Activated CD4-positive, CD25-positive, alpha-beta regulatory T cell treated with anti-CD3 and anti-CD28 coated beads, Interleukin-2, amount 50 U/mL, for 24 hours (primary cell): ENCODE data around the gene ATRN.
A peak's percentile ranks its signal among the peaks of the same experiment; 100 is the strongest.
"Not testable (repeated sequence)": the region's sequence is repeated elsewhere in the genome, so short reads cannot be mapped to it uniquely, and the experiment has no call there.

ENCODE experiments used
- ATAC-seq, 2 donors: fragments of 150-1000 bp; cut with Tn5 transposase; one replicate each; pipeline ENCODE4 v1.10.0; 2021; ENCODE audit warnings: mild to moderate bottlenecking in 1 of 2, moderate library complexity in 1 of 2

The ATRN gene

DNA sequence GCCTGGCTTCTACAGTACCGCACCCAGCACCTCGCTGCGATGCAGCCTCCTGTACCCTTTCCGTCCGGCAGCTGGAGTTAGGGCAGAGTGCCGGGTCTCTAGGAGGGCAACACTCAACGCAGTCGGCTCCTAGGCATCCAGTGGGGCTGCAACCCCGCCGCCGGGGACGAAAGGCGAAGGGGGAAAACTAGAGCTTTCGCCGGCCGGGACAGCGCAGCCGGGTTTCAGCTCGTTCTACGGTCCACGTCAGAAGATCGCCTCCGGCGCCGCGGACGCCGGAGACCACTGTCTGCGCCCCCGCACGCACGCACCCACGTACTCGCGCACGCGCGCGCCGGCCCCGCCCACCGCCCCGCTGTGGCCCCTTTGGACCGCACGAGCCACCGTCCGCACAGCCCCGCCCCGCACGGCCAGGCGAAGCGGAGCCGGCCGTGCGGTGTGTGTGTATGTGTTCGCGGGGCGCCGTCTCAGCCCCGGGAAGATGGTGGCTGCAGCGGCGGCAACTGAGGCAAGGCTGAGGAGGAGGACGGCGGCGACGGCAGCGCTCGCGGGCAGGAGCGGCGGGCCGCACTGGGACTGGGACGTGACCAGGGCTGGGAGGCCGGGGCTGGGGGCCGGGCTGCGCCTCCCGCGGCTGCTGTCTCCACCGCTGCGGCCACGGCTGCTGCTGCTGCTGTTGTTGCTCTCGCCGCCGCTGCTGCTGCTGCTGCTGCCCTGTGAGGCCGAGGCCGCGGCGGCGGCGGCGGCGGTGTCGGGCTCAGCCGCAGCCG is at the start of gene ATRN:
TSS of gene ATRN (plus strand) at position 392 of the 770 bp plus-strand sequence. CDS start at position 482, 90 bp downstream.
- ATAC-seq, result peak; percentile 89 to 92

DNA sequence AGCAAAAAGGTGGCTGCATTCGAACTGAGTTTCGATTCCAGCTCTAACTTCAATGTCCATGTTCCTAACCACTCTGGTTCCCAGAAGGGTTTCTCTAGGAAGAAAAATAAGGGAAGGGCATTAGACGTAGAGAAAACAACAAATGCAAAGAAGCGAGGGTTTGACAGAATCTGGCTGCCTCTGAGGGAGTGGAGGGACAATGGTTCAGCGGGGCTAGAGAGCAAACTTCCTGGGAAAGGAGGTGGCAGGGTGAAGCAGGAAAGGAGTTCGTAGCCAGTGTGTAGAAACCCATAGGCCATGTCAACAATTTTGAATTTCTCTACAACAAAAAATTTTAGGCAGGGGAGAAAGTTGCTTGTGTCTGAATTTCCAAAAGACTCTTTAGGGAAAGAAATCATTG is 48.8 kb upstream of the ATRN start:
- ATAC-seq, result no peak

DNA sequence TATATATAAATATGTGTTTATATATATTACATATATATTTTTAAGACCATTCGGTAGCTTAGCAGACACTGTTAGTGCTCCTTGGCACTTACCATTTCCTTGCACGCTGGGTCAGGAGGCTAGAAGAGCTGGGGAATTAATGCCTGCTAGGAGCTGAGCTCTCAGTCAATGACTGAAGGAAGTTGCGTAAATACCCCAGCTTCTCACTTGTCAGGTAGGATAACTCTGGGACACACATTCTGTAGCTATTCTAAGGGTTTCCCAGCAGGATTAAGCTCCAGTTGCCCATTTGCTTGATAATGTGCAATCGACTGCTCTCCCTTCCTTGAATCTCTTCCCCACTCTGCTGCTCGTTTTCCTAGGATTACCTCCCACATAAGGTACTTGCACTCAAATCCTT is 47.7 kb upstream of the ATRN start:
- no peak for ATAC-seq

DNA sequence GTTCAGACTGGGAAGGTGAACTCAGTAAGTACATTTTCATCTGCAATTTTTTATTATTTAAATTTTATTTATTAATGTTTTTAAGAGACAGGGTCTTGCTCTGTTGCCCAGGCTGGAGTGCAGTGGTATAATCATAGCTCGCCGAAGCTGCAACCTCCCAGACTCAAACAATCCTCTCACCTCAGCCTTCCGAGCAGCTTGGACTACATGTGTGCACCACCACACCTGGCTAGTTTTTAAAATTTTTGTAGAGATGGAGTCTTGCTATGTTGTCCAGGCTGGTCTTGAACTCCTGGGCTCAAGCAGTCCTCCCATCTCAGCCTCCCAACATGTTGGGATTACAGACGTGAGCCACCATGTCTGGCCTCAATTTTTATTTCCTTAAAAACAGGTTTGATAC is 44.1 kb upstream of the ATRN start:
- ATAC-seq, result not testable (repeated sequence)

DNA sequence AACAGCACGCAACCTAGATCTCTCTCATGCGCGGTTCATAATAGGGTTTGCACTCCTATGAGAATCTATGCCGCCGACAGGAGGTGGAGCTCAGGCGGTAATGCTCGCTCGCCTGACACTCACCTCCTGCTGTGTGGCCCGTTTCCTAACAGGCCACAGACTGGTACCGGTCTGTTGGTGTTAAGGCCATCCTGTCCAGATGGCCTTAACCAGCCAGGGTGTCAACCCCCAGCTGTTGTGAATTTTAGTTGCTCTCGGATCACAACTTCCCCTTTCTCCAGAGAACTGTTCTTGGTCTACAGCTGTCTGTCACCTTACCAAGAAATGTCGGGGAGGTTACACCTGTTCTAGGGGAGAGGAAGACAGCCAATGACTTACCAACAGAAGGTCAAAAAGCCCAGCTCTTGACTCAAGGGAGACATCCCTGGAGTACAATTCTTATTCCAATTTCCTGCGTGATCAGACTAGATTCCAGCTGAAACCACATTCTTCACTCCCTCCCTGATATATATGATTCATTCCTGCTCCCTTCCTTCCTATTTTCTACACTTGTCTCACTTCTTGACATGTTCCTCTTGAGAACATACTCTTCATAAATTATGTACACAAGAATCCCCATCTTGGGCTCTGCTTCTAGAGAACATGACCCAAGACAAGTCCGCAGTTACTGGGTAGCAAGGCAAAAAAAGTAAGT is 40.3 kb upstream of the ATRN start:
- no peak for ATAC-seq

DNA sequence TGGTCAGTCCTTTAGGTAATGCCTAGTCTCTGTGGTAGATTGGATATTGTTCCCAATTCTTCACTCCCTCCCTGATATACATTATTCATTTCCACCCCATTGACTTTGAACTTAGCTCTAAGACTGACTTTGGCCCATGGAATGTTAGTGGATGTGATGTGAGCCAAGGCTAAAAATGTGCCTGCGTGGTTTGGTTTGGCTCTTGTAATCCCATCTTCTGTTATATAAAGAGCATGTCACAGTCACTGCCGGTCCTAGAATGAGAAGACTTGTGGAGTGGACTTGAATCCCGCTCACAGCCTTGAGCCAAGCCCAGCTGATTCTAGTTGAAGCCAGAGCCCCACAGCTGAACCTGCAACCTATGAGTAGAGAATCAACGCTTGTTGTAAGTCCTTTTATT is 39.7 kb upstream of the ATRN start:
- ATAC-seq, result no peak

DNA sequence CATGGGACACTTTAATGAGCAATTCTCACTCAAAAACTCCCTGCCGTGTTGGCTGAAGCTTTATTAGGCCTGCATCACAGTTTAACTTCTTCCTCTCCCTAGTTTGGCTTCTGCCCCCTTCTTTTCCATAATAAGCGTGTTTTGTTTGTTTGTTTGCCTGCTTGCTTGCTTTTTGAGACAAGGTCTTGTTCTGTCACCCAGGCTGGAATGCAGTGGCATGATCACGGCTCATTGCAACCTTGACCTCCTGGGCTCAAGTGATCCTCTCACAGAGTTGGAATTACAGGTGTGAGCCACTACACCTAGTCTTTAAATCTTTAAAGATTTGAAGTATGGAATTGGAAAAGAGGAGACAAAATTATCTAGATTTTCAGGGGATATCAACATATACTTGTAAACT is 38.0 kb upstream of the ATRN start:
- ATAC-seq, result no peak

DNA sequence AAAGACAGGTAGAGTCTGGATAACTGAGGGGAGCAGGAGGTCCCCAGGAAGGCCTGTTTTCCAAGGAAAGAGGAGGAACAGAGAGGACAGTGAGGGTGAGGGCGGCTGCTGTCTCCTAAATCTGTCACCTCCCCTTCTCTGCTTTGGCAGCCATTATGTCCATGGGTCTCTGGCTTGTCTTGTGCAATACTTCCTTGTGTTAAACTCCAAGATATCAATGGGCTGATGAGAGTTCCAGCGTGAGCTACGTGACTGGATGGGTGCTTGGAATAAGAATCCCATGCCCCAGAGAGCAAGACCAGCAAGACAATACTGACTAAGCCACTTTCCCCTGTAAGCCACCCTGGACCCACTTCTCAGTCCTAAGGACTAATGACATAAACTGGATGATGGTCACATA is 37.1 kb upstream of the ATRN start:
- no peak for ATAC-seq

DNA sequence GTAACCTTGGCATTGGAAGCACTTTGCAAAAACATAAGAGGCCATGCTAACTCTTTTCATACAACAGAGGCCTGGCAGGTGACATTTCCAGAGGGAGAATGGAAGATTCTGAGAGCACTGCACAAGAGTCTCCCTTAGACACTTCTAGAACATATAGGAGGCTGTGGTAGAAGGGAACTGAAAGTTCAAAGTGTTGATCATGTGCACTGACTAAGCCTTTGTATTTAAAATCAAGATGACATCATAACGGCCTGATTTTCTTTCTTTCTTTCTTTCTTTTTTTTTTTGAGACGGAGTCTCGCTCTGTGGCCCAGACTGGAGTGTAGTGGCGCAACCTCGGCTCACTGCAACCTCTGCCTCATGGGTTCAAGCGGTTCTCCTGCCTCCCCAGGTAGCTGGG is 36.6 kb upstream of the ATRN start:
- no peak for ATAC-seq

DNA sequence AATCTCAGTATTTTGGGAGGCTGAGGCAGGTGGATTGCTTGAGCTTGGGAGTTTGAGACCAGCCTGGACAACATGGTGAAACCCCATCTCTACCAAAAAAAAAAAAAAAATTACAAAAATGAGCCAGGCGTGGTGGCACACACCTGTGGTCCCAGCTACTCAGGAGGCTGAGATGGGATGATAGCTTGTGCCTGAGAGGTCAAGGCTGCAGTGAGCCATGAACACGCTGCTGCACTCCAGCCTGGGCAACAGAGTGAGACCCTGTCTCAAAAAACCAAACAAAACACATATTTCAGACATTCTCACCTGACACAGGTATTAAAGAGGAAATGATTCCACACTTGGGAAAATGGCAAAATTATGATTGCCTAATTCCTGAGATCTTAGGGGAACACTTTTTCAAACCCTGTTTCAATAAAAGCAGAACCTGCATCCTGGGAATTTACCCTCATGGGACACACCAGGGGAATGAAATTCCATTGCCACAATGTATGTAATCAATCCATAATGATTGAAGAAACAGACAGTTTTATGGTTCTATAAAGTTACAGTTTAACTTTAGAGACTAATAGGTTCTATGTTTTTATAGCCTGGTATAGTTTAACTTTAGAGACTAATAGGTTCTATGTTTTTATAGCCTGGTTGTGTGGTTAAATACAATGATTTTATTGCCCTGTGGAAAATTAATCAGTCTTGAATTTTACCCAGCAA is 33.8 kb upstream of the ATRN start:
- no peak for ATAC-seq

DNA sequence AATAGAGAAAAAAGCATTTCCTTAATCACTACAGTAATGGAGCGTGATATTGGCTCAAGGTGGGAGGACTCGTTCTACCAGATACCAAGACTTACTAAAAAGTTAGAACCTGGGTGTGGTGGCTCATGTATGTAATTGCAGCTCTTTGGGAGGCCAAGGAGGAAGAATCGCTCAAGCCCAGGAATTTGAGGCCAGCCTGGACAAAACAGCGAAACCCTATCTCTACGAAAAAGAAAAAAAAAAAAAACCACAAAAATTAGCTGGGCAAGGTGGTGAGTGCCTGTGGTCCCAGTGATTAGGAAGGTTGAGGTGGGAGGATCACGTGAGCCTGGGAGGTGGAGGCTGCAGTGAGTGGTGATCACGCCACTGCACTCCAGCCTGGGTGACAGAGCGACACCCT is 24.0 kb upstream of the ATRN start:
- no peak for ATAC-seq

DNA sequence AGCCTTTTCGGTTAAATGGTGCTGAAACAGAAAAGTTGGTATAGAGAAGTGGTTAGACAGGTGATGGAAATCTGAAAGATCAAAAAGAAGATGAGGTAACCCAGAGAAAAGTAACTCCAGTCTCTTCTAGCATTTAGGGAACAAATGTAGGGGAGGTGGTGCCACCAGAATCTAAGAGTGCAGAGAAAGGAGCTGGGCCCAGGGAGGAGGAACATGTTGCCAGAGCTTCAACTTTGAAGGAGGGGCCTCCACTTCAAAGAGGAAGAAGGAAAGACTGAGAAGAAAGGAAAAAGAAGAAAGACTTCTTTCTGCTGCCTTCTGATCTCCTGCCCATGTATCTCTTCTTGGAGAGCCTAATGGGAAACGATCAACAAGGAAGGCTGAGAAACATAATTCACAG is 23.5 kb upstream of the ATRN start:
- ATAC-seq, result no peak

DNA sequence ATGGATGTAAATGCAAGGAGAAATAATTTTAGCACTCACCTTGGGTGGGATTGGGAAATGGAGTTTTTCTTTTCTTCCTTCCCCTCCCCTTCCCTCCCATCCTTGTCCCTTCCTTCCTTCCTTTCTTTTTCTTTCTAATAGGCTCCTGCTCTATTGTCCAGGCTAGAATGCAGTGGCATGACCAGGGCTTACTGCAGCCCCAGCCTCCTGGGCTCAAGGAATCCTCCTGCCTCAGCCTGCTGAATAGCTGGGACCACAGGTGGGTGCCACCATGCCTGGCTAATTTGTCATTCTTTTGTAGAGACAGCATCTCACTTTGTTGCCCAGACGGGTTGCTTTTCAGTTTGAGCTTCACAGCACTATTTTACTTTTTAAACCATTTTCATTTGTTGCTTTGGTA is 21.5 kb upstream of the ATRN start:
- ATAC-seq, result no peak

DNA sequence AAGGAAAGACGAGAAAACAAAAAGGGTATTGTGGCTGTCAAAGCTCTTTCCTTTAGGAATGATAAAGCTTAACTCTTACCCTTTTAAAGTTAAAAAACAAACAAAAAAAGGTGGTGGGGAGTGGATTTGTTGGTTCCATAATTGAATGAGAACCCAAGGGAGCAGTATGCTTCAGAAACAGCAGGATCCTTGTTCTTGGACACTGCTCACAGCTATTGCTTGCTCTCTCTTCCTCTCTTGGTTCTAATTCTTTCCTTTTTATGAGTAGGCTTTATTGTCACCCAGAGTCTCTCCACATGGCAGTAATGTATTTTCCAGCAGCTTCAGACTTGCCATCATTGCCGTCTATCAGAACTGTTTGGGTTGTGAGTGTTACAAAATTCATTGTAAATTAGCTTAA is 18.7 kb upstream of the ATRN start:
- no peak for ATAC-seq

DNA sequence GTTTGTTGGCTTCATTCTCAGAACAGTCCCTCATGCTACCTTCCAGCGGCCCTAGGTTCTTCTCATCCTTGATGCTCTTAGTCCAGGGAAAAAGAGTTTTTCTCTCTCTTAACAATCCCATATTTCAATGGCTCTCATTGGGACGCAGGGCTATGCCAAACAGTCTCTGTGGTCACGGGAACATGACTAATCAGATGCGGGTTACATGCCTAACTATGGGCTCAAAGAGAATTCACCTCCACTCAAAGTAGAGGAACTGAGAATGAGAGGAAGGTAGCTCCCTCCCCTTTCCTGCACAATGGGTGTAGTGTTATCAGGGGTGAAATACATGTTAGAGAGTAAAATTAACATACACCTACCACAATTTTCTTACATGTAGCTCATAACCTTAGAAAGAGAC is 18.1 kb upstream of the ATRN start:
- ATAC-seq, result no peak

DNA sequence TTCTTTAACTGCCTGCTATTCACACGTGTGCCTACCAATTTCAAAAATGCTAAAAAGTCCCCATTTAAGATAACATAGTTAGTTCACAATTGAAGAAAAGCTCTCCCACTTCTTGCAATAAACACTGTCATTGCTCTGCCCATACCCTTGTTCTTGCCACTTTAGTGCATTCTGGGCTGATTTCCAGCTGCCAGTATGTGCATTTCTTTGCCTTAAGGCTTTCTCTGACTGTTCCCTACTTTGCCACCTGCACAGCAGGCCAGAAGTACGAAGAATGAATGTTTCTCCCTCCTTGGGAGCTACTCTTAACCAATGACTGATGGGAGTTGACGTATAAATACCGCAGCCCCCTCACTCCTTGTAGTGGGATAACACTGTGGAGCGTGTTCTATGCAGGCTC is 16.0 kb upstream of the ATRN start:
- ATAC-seq, result no peak

DNA sequence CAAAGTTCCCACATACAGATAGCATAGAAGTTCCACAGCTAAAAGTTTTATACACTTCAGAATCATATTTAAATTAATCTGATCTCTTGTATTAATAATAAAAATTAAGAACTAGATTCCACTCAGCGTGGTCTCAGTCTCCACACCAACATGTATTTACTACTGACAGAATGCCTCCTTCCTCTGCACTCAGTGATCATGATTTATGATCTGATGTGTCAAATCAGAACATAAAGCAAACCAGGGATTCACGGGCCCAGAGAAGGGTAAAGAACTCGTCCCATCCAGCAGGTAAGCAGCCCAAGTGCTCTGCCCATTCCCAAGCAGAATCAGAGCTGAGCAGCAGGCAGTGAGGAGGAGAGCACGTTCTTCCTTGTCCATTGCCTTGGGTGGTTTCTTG is 14.2 kb upstream of the ATRN start:
- no peak for ATAC-seq

DNA sequence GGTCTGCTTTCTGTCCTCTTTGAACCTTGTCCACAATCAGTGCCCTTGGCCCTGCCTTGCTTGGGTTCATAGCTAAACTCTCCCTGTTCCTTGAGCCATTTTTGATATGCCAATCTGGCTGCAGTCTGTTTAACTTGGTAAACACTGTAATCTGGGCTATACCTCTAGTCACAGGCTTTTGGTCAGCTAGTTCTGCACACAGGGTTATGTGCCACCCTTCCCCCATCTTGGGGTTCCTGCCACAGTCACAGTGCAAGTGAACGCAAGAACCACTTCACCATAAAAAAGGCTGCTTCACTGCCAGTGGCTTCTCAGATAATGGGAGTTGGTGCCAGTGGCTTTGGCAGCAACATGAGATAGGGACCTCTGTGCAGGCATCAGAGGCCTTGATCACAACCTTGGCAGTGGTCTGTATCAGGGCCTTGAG is 10.9 kb upstream of the ATRN start:
- no peak for ATAC-seq

DNA sequence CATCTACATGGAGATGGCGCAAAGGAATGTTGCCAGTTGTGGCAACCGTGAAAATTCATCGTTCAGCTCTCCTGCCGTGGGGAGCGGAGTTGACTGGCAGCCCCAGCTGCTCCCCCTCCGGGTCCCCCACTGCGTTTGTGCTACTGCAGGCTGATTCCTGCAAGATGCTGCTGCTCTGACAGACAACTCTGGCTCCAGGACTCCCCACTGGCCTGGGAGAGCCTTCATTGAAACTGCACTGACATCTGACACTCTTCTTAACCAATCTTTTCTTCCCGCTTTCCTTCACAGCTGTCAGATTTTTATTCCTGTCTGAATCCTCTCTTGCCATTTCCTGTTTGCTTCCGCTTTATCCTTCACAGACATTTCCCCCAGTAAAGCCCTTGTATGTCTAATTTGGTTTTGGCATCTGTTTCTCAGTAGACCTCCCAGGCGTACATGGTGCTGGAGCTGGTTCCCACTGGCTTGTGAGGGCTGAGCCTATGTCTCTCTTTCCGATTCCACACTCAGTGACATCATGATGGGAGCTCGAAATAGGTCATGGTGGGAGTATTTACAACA is 9.5 kb upstream of the ATRN start:
- ATAC-seq, result no peak

DNA sequence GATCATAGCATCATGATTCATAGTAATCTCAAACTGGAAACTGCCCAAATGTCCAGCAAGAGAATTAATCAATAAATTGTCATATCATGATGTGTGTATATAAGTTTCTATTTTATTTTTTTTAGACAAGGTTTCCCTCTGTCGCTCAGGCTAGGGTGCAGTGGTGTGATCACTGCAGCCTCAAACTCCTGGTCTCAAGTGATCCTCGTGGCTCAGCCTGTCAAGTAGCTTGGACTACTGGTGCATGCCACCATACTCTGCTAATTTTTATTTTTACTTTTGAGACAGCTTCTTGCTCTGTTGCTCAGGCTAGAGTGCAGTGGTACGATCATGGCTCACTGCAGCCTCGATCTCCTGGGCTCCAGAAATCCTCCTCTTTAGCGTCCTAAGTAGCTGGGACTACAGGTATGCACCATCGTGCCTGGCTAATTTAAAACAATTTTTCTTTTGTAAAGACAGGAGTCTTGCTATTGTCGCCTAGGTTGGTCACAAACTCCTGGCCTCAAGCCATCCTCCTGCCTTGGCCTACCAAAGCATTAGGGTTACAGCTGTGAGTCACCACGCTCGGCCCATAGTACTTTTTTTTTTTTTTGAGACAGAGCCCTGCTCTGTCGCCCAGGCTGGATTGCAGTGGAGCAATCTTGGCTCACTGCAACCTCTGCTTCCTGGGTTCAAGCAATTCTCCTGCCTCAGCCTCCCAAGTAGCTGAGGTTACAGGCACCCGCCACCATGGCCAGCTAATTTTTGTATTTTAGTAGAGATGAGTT is 8.7 kb upstream of the ATRN start:
- no peak for ATAC-seq

DNA sequence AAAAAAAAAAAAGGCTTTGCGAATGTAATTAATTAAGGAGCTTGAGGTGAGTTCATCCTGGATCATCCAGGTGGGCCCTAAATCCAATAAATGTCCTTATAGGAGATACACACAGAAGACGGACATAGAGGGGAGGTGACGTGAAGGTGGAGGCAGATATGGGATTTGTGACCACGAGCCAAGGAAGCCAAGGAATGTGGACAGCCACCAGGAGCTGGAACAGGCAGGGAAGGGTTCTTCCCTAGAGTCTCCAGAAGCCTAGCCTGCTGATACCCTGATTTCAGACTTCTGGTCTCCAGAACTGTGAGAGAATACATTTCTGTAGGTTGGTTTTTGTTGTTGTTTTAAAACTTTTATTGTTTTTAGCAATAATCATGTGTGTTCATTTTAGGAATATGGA is 6.7 kb upstream of the ATRN start:
- no peak for ATAC-seq

DNA sequence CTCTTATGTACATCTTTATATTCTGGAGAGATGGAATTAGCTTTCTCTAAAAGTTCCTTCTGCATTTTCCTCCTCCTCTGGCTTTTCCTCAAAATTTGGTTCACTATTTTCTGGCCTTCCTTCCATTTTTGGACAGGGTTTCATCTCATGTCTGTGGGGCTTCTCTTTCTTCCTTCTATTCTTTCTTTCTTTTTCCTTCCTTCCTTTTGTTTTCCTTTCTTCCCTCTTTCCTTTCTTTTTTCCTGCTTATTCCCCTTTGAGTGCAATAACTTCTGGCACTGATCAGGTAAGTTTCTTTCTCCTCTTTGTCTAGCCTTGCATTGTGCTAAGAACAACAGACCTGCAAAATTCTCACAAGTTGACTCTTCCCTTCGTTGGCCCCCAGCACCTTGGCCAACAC is 5.5 kb upstream of the ATRN start:
- no peak for ATAC-seq

DNA sequence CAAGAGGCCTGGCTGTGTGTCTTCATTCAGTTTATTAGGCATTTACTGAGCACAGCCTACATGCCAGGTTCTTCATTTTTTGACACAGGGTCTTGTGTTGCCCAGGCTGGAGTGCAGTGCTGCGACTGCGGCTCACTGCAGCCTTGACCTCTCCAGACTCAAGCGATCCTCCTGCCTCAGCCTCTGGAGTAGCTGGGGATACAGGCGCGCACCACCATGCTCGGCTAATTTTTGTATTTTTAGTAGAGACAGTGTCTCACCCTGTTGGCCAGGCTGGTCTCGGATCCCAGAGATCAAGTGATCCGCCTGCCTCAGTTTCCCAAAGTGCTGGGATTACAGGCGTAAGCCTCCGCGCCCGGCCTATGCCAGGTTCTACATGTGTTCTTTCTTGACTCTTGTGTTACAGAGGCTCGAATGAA is 601 bp upstream of the ATRN start:
- no peak for ATAC-seq
